GM12892 (cell line): ENCODE data around the gene CFAP91.

ENCODE experiments used
- POLR2A ChIP-seq: IDR thresholded peaks from 2 replicates; pipeline ENCODE4 v1.6.1; 2011; ENCODE audit warnings: low read depth, low read length, control low read depth
- POLR2AphosphoS5 ChIP-seq: IDR thresholded peaks from 2 replicates; pipeline ENCODE4 v1.6.1; 2011; ENCODE audit warnings: low read depth, low read length, control low read depth

DNA sequence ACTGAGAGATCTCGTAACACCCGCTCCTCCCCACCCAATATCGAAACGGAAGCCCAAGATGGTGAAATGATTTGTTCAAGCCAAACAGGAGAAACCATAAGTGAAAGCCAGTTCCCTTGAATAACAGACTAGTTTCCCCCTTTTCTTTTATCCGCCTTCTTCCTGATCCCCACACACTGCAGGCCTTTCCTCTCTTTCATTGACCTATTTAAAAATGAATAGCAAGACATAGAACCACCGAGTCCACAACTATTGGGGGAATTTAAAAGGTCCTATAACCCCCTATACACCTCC lies 25.2 kb upstream of the CFAP91 start:
- TF ChIP-seq POLR2AphosphoS5 (no peak), POLR2A (no peak)
